MM.1S (cell line): ENCODE data around the gene SPATA17.

Experiments used
- CTCF ChIP-seq: fragments of 300-600 bp; sonication (generic); IDR thresholded peaks from 2 replicates; pipeline ENCODE4 v1.5.1; 2016; ENCODE audit warnings: antibody characterized with exemption, low read length, mixed read lengths
- EZH2phosphoT487 ChIP-seq: fragments of 300-600 bp; sonication (generic); IDR thresholded peaks from 2 replicates; pipeline ENCODE4 v1.6.1; 2018; ENCODE audit warnings: antibody characterized with exemption, low read length

- TF ChIP-seq CTCF, result no peak
- no peak for TF ChIP-seq EZH2phosphoT487
Observed at GRCh38 chr1:217681806-217682205, 50.7 kb downstream of the SPATA17 start.
